ENCODE measurements around the gene SLC49A3.
"Not testable (repeated sequence)": the region's sequence is repeated elsewhere in the genome, so short reads cannot be mapped to it uniquely, and the experiment has no call there.

The SLC49A3 gene

DNA sequence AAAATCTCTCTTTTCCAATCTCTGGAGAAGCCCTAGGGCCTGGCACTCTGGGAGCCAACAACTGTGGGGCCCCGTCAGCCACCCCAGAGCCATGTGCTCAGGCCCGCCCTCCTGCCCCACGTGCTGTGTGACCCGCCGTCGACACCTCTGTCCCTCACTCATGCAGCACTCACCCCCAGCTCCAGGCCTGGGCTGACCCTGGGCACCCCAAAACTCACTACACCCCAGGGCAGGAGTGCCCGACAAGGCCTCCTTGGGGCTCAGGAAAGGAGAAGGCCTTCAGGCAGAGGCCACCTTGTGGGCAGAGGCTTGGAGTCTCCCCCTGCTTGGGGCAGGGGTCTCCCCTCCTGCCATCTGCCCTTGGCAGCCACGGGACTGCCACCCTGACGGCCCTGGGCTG, 8.9 kb downstream of the SLC49A3 start:
- DNase-seq, result no peak

DNA sequence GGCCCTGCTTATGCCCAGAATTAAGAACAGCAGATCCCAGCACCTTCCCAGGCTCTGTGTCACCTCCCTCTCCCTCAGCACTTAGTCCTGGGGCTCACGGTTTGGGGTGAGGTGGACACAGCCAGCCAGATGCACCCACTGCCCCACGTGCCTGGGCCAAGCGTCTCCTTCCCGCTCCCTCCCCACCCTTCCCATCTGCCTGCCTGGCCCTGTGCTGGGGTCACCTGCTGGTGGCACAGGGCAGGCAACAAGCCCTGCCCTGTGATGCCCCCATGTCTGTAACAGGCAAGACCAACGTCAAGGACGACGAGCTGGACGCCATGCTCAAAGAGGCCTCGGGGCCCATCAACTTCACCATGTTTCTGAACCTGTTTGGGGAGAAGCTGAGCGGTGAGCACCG, 9.3 kb downstream of the SLC49A3 start:
- no peak for DNase-seq

DNA sequence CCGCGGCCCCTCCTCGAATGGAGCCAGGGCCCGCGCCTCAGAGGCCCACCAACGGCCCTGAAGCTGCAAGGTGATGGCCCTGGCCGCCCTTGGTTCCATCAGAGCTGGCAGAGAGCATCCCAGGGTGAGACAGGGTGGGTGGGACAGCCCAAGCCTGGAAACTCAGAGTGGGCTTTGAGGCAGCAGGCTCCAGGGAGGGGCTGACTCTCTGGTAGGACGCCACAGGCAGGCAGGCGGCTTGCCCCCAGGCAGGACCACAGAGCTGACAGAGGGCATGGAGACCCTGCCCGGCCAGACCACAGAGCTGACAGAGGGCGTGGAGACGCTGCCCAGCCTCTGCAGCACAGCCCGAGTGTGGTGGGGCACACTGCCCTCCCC, 9.9 kb downstream of the SLC49A3 start:
- DNase-seq, result no peak

DNA sequence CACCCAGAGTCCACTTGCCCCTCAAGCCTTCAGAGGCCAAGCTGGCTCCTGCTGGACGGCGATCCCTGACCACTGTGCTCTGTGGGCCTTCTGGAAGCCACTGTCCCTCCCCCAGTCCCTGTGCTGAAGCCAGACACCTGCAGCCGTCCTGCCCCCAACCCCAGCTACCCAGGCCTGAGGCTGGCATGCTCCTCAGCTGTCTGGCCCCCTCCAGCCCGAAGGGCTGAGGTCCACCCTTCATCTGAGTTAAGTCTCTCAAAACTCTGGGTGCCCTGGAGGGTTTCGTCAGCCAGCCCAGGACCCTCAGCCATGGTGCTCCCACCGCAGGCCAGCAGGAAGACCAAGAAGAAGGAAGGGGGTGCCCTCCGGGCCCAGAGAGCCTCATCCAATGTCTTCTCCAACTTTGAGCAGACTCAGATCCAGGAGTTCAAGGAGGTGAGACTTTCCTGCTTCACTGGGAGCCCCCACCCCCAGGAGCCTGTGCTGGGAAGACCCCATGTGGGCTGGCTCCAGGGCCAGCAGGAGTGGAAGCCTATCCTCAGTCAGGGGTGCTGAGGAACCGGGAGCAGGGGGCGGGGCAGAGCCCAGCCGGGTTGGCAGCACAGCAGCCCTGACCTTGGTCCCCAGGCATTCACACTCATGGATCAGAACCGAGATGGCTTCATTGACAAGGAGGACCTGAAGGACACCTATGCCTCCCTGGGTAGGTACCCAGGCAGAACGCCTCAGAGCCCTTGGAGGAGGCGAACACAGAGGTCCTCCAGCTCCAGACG, 10.4 kb downstream of the SLC49A3 start:
- DNase-seq, result no peak

DNA sequence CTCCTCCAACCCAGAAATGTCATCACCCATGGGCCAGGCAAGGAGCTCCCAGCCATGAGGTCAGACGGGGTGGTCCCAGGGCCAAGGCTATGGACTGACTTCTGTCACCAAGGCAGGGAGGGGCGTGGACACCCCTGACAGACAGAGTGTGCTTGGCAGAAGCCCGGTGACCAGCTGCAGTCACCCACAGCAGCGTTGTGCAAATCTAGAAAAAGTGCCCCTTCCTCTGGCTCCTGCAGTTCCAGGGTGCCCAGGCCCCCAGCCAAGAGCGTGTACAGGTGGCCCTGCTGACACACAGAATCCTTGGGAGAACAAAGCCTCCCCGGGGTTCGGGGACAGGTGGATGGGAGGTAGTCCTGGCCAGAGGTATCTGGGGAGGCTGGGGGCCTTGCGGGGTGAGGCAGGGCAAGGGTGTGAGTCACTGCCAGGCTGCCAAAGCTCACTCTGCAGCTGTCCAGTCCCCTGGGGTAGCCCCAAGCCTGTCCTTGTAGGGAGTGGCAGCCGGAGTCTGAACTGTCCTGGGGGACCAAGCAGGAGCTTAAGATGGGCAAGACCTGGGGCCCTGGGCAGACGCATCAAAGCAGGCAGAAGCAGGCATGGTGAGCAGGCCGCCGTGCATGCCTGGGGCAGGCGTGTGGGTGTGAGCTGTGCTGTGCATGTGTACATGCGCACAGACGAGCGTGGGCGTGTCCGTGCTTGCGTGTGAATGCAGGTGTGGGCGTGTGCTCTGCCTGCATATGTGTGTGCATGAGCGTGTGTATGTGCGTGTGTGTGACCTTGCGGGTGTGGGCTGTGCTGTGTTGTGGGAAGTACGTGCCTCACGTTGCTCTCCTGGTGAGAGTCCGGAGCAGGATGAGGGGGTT, 11.3 kb downstream of the SLC49A3 start:
- DNase-seq, result no peak

DNA sequence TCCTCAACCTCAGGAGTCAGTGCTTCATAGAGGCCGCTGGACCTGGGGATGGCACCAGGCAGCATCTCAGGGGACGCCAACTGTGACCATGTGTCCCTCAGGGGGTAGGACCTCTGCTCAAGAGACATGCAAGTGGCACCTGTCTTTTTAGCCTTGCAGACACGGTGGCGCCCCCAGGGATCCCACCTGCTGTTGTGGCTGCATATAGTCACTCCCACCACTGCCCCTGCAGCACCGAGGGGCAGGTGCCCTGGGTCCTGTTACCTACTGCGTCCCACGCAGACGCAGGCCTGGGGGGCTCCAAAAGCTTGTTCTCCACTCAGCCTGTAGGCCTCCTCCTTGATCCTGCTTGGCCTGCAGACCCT, 12.1 kb downstream of the SLC49A3 start:
- DNase-seq, result no peak

DNA sequence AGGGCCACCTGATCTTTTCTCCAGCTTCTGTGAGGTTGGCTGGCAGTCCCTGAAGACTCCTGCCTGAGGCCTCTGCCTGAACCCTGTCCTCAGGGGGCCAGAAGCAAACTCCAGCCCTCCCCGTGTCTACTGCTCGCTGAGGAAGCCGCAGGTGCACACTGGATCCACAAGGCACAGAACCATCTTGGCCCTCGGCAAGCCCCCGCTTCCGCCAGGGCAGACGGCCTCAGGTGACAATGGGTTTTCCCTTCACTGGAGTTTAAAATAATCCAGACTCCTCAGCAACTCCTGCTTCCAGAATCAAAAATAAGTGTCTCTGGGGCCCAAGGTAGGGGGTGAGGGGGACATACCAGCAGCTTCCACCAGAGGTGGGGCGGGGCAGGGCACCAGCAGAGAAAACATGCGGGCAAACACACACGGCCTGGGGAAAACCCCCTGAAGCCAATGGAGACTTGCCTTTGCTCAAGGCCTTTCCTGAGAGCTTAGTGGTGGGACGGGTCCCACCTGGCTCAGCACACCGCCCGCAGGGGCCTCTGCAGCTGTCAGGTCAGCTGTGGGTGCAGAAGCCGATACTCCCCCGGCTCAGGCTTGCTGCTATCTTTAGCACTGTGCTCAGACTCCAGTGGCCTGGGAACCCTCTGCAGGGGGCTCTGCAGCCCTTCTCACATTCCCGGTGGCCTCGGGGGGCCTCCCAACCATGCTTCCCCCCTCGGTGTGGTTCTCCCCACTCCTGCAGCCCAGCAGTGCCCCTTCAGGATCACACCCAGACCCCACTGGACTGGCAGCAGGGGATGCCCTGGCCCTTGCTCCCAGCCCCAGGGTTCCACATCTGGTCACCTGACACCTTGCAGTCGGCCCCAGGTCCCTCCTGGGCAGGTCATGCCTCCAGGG, 12.7 kb downstream of the SLC49A3 start:
- DNase-seq, result no peak

DNA sequence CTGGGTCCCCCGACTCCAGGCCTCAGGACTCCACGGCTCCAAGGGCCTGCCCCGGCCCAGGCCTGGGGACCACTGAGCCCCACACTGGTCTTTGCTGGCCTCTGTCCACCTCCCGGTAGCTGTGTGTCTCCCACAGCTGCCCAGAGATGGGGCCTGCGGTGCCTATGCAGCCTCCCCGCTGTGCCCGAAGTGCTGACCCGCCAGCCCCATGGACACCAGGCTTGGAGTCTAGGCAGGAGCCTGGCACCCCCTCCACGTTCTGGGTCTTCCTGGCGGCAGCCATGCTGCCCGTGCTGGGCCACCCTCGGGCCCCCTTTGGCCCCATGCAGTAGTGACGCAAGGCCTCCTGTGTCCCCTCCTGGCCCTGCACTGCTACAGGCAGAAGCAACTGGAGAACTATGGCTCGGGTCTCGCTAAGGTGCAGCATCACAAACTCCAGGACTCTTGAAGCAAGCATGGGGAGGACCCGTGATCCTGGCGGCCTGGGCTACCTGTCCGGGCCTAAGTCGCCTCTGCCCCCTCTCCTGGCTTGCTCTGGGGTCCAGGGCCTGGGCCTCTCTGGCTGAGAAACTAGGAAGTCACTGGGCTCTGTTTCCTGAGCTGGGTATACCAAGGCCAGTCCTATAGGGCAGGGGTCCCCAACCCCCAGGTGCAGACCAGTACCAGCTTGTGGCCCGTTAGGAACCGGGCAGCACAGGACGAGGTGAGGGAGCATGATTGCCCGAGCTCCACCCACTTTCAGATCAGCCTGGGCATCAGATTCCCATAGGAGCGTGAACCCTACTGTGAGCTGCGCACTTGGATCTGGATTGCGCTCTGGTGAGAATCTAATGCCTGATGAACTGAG, 13.7 kb downstream of the SLC49A3 start:
- DNase-seq, result no peak

DNA sequence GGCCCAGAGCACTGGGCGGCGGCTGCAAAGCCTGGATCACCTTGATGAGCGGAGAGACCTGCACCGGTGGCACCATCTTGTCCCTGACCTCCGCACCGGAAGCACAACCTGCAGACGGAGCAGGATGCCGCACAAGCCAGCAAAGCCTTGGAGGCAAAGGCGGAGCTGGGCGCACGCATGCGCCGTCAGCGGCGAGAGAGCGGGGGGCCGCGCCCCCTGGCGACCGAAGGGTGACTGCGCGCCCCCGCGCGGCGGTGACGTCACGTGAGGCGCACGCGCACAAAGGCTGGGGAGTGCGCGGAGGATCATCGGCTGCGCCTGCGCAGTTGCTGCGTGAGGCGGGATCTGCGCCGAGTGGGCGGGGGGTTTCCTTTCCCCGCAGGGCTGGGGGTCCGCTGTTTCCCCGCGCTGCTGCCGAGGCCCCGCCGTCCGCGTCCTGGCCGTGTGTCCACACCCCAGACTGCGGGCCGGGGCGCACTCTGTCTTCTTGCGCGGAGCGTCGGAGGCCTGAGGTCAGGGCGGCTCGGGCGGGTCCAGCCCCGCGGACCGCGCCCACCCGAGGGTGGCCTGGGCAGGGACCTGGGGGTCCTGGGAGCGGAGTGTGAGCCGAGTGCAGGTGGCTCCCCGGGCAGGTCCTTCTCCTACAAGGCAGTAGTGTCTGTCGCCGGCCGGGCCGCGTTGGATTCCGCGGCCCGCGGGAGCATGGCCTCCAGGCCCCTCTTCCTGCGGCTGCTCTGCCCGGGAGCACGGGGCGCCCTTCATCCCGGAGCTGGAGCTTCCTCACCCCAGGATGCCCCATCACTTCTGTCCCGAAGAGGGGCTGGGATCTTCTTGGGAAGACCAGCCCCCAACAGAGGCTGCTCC, 14.5 kb downstream of the SLC49A3 start, which contains the start of the genes ATP5ME and MYL5:
Gene ATP5ME (minus strand): TSS at position 105 of the 864 bp plus-strand sequence. CDS start 29 bp downstream, at position 76.
Gene MYL5 (plus strand): TSS at position 371 of the 864 bp plus-strand sequence. CDS start 3,485 bp downstream, outside the sequence.
- DNase-seq, result peak; percentile 96

DNA sequence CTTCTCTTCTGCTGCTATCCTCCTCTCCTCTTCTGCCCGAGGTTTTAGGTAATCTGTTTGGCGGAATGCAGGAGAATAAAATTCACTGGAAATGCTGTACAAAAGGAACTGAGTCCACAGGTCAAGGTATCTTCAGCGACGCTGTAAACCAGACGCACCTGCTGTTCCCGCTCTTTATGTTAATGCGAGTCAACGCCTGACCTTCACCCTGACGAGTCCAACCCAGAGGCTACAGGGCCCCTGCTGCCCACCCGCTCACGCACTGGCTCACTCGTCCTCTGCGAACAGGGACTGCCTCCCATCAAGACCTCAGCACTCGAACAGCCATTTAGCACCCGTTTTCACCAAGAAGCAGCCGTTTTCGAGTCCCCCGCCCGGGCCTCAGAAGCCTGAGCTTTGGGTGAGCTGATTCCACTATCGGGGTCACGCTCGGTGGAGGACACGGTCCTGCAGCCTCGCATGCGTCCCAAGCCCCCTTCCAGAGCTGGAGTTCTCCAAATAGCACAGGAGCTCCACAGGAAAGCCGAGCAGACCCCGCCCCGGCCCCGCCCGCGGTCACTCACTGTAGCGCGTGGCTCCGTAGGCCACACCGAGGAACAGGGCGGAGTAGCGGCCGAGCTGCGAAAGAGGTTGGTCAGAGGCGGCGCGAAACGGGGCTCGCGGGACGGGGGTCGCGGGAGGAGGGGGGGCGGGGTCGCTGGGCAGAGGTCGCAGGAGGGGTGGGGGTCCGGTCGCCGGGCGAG, 15.4 kb downstream of the SLC49A3 start:
- DNase-seq, result no peak

DNA sequence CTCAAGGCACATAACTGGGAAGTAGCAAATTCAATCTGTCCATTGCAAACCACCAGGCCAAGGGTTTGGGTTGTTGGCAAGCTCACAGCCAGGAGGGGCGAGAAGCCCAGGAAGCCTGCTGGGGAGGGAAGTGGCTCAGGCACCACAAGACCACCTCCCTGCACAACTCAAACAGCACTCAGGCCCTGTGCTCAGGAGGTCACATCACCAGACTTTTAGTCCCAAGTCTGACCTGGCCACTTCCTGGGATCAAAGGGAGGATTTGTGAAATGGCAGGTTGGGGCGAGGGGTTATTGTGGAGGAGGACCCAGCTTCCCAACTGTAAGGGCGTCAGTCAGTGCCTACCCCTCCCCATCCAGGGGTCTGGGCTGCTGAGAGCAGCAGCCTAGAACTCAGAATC, 17.2 kb downstream of the SLC49A3 start:
- no peak for DNase-seq

DNA sequence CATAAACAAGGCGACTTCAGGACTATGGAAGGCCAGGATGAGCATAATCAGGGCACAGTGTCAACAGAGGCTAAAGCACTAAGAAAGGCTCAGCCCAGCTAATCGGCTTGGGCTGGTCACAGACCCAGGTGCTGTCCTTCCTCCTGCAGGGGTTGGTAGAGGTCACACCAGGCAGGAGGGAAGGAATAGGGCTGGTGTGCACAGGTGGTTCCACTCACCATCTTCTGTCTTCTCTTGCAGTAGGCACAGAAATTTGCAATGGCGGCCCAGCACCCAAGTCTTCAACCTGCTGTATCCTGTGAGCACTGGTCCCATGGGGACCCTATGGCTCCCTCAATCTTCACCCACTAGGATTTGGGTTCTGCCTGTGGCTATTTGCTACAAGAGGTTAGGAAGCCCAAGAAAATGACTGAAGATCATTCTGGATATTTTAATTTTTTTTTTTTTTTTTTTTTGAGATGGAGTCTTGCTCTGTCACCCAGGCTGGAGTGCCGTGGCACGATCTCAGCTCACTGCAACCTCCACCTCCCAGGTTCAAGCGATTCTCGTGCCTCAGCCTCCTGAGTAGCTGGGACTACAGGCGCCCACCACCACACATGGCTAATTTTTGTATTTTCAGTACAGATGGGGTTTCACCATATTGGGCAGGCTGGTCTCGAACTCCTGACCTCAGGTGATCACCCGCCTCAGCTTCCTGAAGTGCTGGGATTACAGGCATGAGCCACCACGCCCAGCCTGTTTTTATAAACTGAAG, 19.0 kb downstream of the SLC49A3 start:
- not testable (repeated sequence) for DNase-seq

DNA sequence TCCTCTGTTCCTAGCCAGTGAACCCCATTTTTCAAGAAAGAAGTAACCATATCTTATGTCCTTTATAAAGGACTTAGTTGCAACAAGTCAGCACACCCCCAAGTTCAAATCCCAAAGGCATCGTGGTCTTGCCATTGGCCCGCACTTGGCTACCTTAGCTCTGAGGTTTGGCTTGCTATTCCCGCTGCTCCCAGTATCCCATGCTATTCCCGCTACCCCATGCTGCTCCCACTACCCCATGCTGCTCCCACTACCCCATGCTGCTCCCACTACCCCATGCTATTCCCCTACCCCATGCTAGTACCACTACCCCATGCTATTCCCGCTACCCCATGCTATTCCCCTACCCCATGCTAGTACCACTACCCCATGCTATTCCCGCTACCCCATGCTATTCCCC, 20.7 kb downstream of the SLC49A3 start:
- DNase-seq, result not testable (repeated sequence)

DNA sequence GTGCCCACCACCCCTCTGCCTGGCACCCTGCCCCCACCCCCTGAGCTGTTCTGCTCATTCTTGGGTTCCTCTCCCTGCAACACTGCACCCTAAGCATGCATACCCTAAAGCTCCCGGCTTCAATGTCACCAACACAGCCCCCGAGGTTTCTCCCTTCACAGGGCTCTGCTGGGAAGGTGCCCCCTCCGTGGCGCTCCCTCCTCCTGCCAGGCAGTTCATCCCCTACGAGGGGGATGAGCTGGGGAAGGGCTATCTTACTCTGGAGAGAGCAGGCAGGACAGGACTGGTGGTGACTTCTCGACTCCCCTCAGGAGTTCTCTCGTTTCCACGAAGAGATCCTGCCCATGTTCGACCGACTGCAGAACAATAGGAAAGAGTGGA, 21.4 kb downstream of the SLC49A3 start:
- no peak for DNase-seq

DNA sequence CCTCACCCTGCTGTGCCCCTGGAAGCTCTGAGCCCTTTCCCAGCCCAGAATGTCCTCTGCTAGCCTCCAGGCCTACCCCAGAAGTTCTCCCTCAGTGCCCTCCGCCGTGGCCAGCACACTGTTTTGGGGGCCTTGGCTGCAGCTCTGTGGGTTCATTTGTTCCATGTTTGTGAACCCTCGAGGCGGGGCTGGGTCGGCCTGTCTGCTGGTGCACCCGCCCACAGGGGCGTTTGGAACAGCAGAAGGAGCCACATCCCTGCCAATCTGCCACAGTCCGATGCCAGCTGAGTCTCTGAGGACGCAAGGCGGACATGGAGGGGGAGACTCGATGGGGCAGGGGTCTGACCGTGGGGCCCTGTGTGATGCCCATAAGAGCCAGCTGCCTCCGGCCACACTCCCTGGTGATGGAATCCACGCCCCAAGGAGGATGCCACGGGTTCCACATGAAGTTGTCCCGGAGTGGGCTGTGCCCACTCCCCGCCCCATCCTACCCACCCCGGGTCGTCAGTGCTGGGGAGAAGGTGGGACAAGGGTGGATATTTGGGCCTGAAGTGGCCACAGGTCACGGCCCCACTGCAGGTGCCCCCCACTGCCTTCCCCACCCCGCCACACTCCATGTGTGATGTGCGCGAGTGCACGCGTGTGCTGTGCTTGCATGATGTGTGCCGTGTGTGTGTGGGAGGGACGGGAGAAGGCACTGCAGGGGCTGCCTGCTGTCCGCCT, 22.0 kb downstream of the SLC49A3 start:
- DNase-seq, result no peak

DNA sequence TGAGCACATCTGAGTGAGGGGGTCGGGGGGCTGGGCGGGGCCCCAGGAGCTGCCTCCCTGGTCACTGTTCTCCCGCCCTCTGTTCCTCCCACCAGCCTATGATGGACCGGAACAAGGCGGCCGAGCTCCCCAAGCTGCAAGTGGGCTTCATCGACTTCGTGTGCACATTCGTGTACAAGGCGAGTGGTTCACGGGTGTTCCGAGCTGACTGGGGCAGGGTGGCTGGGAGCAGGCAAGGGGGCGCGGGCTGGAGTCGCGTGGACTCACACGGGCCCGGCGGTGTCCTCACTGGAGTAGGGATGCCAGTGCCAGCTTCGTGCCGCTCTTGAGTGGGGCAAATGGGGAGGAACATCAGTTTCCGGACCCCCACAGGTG, 22.5 kb downstream of the SLC49A3 start:
- no peak for DNase-seq

DNA sequence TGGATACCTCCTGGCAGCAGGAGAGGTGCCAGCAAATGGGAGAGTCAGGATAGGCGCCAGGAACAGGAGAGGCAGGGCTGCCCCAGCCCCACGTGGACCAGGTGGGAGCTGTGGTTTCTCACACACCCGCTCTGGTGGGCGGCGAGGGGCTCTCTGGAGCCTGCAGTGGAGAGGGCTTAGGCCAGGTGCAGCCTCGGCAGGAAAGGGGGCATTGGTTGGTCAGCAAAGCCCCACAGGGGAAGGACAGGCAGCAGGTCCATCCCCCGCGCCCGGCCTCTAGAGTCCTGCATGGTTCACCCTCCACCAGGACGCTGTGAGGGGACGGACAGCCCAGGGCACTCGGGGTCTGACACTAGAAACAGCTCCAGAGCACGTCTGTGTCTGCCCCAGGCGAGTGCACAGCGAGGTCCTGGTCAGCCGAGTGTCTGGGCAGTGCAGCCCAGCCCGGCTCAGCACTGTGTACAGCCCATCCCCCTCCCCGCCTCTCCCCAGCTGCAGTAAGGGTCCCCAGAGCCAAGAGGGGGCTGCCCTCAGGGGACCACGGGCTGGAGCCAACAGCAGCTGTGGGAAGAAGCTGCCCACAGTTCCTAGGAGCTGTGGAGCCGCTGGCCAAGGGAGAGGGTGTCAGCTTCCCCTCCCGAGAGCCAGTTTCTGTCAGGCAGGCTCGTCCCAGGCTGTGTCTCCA, 23.1 kb downstream of the SLC49A3 start:
- no peak for DNase-seq

DNA sequence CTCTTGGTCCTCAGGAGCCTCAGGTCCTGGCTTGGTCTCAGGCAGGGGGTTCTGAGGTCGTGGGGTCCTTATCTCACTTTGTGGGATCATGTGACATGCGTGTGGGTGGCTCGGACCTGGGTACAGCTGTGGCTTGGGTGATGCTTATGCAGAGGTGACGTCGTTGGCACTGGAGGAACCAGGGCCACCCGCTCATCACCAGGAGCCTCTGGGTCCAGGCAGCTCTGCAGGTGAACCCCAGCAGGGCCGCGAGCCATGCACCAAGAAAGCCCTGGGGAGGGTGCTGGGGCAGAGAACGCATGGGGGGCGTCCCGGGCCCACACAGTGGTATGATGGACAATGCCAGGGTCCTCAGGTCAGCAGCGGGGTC, 23.6 kb downstream of the SLC49A3 start:
- DNase-seq, result no peak

All from NK-92 treated with Interleukin-12 subunit alpha and Interleukin-12 subunit beta, amount 100 ng/mL, for 24 hours (cell line).